PC-3 (cell line): ENCODE data around the gene ARV1. TPM values are rescaled to one million over a fixed set of nuclear protein-coding genes. Genes with fewer than 3 reads are reported as not detected.

Experiments
- ATAC-seq: fragments of 200-7000 bp; cut with Tn5 transposase; 2 replicates; pipeline ENCODE4 v1.9.1; 2020; ENCODE audit warnings: mild to moderate bottlenecking, moderate library complexity
- BruUV-seq: library from RNA; stranded (reverse); fragments of 400-500 nt; replicated peaks from 2 replicates; lab custom pipeline; 2021; lab: Mats Ljungman, UMichigan
- CTCF ChIA-PET: fragments of 300-600 bp; sonication (Branson Sonifier 250); formaldehyde crosslinking; loops from one replicate; lab custom pipeline; 2022; ENCODE audit warnings: antibody characterized with exemption; lab: Charles Lee
- POLR2A ChIA-PET: fragments of 300-600 bp; sonication (Branson Sonifier 250); formaldehyde crosslinking; loops from one replicate; lab custom pipeline; 2022; ENCODE audit warnings: antibody characterized with exemption; ENCODE audit not compliant: unreplicated experiment; lab: Charles Lee
- DNase-seq: peaks from one replicate; pipeline ENCODE4 v3.0.0-alpha.2; 2015
- H2AFZ ChIP-seq: fragments of 300-600 bp; sonication (generic); 2 replicates; pipeline ENCODE4 v1.6.0; 2016; ENCODE audit warnings: antibody characterized with exemption, low read length
- H3F3A ChIP-seq: fragments of 300-600 bp; sonication (generic); one replicate; pipeline ENCODE4 v1.6.0; 2017; ENCODE audit warnings: antibody characterized with exemption, low read length, control low read depth, mild to moderate bottlenecking; ENCODE audit not compliant: unreplicated experiment
- H3K27ac ChIP-seq: fragments of 300-600 bp; sonication (generic); 2 replicates; pipeline ENCODE4 v1.5.1; 2016; ENCODE audit warnings: mild to moderate bottlenecking, low read length
- H3K27me3 ChIP-seq: fragments of 300-600 bp; sonication (generic); 2 replicates; pipeline ENCODE4 v1.6.1; 2016; ENCODE audit warnings: low read length, mixed read lengths
- H3K36me3 ChIP-seq: fragments of 300-600 bp; sonication (generic); 2 replicates; pipeline ENCODE4 v1.6.1; 2016; ENCODE audit warnings: low read depth, mixed run types, low read length, mixed read lengths
- H3K4me1 ChIP-seq: fragments of 300-600 bp; sonication (generic); 2 replicates; pipeline ENCODE4 v1.5.1; 2016; ENCODE audit warnings: low read length; ENCODE audit not compliant: insufficient read depth
- H3K4me2 ChIP-seq: fragments of 300-600 bp; sonication (generic); 2 replicates; pipeline ENCODE4 v1.6.0; 2016; ENCODE audit warnings: low read length
- H3K4me3 ChIP-seq: fragments of 300-600 bp; sonication (generic); 2 replicates; pipeline ENCODE4 v1.5.1; 2016; ENCODE audit warnings: mild to moderate bottlenecking, low read length, mixed read lengths
- H3K79me2 ChIP-seq: fragments of 300-600 bp; sonication (generic); 2 replicates; pipeline ENCODE4 v1.6.1; 2017; ENCODE audit warnings: low read length, mixed read lengths
- H3K9ac ChIP-seq: fragments of 300-600 bp; sonication (generic); 2 replicates; pipeline ENCODE4 v1.6.0; 2016; ENCODE audit warnings: mild to moderate bottlenecking, low read length
- H3K9me2 ChIP-seq: fragments of 300-600 bp; sonication (generic); replicated peaks from 2 replicates; pipeline ENCODE4 v1.6.1; 2016; ENCODE audit warnings: mixed run types, low read length, mixed read lengths
- H3K9me3 ChIP-seq: fragments of 300-600 bp; sonication (generic); 2 replicates; pipeline ENCODE4 v1.6.1; 2016; ENCODE audit warnings: low read length, mixed read lengths
- H4K20me1 ChIP-seq: fragments of 300-600 bp; sonication (generic); 2 replicates; pipeline ENCODE4 v1.6.1; 2016; ENCODE audit warnings: low read length, mixed read lengths
- CTCF ChIP-seq: fragments of 300-600 bp; sonication (generic); conservative IDR thresholded peaks from 2 replicates; pipeline ENCODE4 v1.5.1; 2017; ENCODE audit warnings: antibody characterized with exemption, low read depth, mild to moderate bottlenecking, low read length
- EZH2 ChIP-seq: fragments of 300-600 bp; sonication (generic); IDR thresholded peaks from one replicate; pipeline ENCODE4 v1.6.1; 2017; ENCODE audit warnings: antibody characterized with exemption, mild to moderate bottlenecking, low read length; ENCODE audit not compliant: unreplicated experiment
- EZH2phosphoT487 ChIP-seq: fragments of 300-600 bp; sonication (generic); IDR thresholded peaks from 2 replicates; pipeline ENCODE4 v1.6.1; 2018; ENCODE audit warnings: mild to moderate bottlenecking, antibody characterized with exemption, low read length, borderline replicate concordance
- intact Hi-C: fragments of 100-400 bp; cut with micrococcal nuclease; formaldehyde crosslinking; loops from 2 replicates; pipeline ENCODE4 v1.9.0; 2023
- total RNA-seq: library from RNA; depleted of rRNA; stranded (reverse); fragments of >200 nt; gene quantifications from 2 replicates; pipeline ENCODE4 v1.2.3, GENCODE V29; 2014

ARV1 gene
- total RNA-seq, 1 experiment from 2014 or later = 30.6 TPM

DNA sequence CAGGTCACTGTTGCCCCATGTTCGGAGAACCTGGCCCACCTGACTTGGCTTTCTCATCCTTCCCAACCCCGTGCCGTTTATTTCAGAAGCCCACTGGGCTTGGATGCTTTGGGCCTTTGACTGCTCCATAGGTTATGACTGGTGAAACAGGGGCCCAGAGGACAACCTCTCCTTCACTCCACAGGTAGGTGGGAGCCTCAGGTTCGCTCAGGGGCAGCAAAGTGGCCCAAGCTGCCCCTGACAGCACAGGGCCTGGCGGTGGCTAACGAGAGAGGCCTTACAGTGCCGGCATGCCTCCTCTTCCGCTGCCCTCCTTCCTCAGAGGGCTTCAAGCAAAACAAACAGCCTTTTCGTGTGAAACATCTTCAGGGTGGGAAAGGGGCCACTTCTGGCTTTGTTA is 44.3 kb downstream of the ARV1 start:
- Histone ChIP-seq H3K4me1 (peaks cover 17% of the 10 kb centered on the region), H2AFZ (no peak overlapping the region), H4K20me1 (no peaks in the 10 kb centered on the region), H3K79me2 (no peaks in the 10 kb centered on the region), H3K9ac (no peak overlapping the region), H3K36me3 (no peaks in the 10 kb centered on the region), H3K9me2 (no peaks in the 10 kb centered on the region), H3K9me3 (no peaks in the 10 kb centered on the region), H3F3A (no peaks in the 10 kb centered on the region), H3K27me3 (no peaks in the 10 kb centered on the region), H3K4me2 (no peak overlapping the region), H3K27ac (no peak overlapping the region), H3K4me3 (no peak overlapping the region)
- ChIA-PET POLR2A (no interaction called here), CTCF (no interaction called here)
- ATAC-seq = no peak
- no peak for TF ChIP-seq EZH2
- no peak for DNase-seq
- BruUV-seq = no TSS peak
- intact Hi-C loops = no loop called here

GRCh38 chr1:231026576-231026975 is 47.7 kb downstream of the ARV1 start:
- ATAC-seq (no peak), DNase-seq (no peak)
- Histone ChIP-seq H3K4me3 (no peak overlapping the region), H3K36me3 (no peaks in the 10 kb centered on the region), H3K4me1 (no peaks in the 10 kb centered on the region), H3K9me3 (no peaks in the 10 kb centered on the region), H3K27me3 (no peaks in the 10 kb centered on the region), H3F3A (no peaks in the 10 kb centered on the region), H3K27ac (no peak overlapping the region), H3K9ac (no peak overlapping the region), H3K4me2 (no peak overlapping the region), H2AFZ (no peak overlapping the region), H4K20me1 (no peaks in the 10 kb centered on the region), H3K9me2 (no peaks in the 10 kb centered on the region), H3K79me2 (no peaks in the 10 kb centered on the region)
- intact Hi-C loops = no loop called here
- BruUV-seq = no TSS peak
- TF ChIP-seq EZH2 (no peak), CTCF (no peak), EZH2phosphoT487 (no peak)
- ChIA-PET POLR2A (no interaction called here), CTCF (no interaction called here)

- Histone ChIP-seq H3K27me3 (no peaks in the 10 kb centered on the region), H3K36me3 (no peaks in the 10 kb centered on the region), H3K9me2 (no peaks in the 10 kb centered on the region), H3K4me2 (no peak overlapping the region), H3F3A (no peaks in the 10 kb centered on the region), H2AFZ (no peak overlapping the region), H3K9me3 (no peaks in the 10 kb centered on the region), H3K79me2 (no peaks in the 10 kb centered on the region), H3K4me1 (no peaks in the 10 kb centered on the region), H4K20me1 (no peaks in the 10 kb centered on the region), H3K4me3 (no peak overlapping the region), H3K27ac (no peak overlapping the region), H3K9ac (no peak overlapping the region)
- DNase-seq (no peak), ATAC-seq (no peak)
- POLR2A ChIA-PET = no interaction called here
- CTCF ChIA-PET = no interaction called here
- intact Hi-C loops = no loop called here
- BruUV-seq = no TSS peak
- TF ChIP-seq EZH2phosphoT487 = no peak
- TF ChIP-seq EZH2 = no peak
Observed at GRCh38 chr1:231027136-231027925, 48.4 kb downstream of the ARV1 start.
